ENCODE data around the gene SEMA3C. TPM values are rescaled to one million over a fixed set of nuclear protein-coding genes. Genes with fewer than 3 reads are reported as not detected.

Gene SEMA3C
- total RNA-seq, 1 donor from 2014 or later: 93.6 TPM

- no peak for DNase-seq (ENCODE audit: low spot score)
Measured at GRCh38 chr7:80890426-80891258, 28.2 kb downstream of the SEMA3C start.

- no peak for DNase-seq (ENCODE audit: low spot score)
Measured at GRCh38 chr7:80889525-80889924, 29.3 kb downstream of the SEMA3C start.

GRCh38 chr7:80885757-80886156 lies 33.1 kb downstream of the SEMA3C start:
- no peak for DNase-seq (ENCODE audit: low spot score)

- no peak for DNase-seq (ENCODE audit: low spot score)
Measured at GRCh38 chr7:80884511-80885195, 34.2 kb downstream of the SEMA3C start.

- DNase-seq (ENCODE audit: low spot score): no peak
Measured at GRCh38 chr7:80883154-80884025, 35.5 kb downstream of the SEMA3C start.

- DNase-seq (ENCODE audit: low spot score): no peak
Measured at GRCh38 chr7:80882213-80882801, 36.5 kb downstream of the SEMA3C start.

GRCh38 chr7:80881351-80881900 lies 37.4 kb downstream of the SEMA3C start:
- DNase-seq (ENCODE audit: low spot score): no peak

GRCh38 chr7:80879849-80880248 lies 39.0 kb downstream of the SEMA3C start:
- DNase-seq (ENCODE audit: low spot score): no peak

- DNase-seq (ENCODE audit: low spot score): no peak
Measured at GRCh38 chr7:80876894-80877414, 41.9 kb downstream of the SEMA3C start.

- no peak for DNase-seq (ENCODE audit: low spot score)
Measured at GRCh38 chr7:80875537-80876120, 43.2 kb downstream of the SEMA3C start.

GRCh38 chr7:80873140-80873539 lies 45.7 kb downstream of the SEMA3C start:
- DNase-seq (ENCODE audit: low spot score): no peak

GRCh38 chr7:80871228-80871627 lies 47.6 kb downstream of the SEMA3C start:
- DNase-seq (ENCODE audit: low spot score): no peak

- DNase-seq (ENCODE audit: low spot score): no peak
Measured at GRCh38 chr7:80870813-80871212, 48.0 kb downstream of the SEMA3C start.

- no peak for DNase-seq (ENCODE audit: low spot score)
Measured at GRCh38 chr7:80869821-80870751, 48.8 kb downstream of the SEMA3C start.

- DNase-seq (ENCODE audit: low spot score): no peak
Measured at GRCh38 chr7:80869106-80869784, 49.6 kb downstream of the SEMA3C start.

GRCh38 chr7:80868566-80868965 lies 50.3 kb downstream of the SEMA3C start:
- DNase-seq (ENCODE audit: low spot score): no peak

GRCh38 chr7:80860554-80860953 lies 58.3 kb downstream of the SEMA3C start:
- no peak for DNase-seq (ENCODE audit: low spot score)

- no peak for DNase-seq (ENCODE audit: low spot score)
Measured at GRCh38 chr7:80859272-80859970, 59.4 kb downstream of the SEMA3C start.

All from mesenteric fat pad (tissue), 1 donor.